GM12865 (cell line): ENCODE measurements around the gene GPR157.

Experiments used
- DNase-seq: peaks from one replicate; pipeline ENCODE4 v3.0.0; 2010; ENCODE audit warnings: low read depth
- H3K4me3 ChIP-seq: 2 replicates; pipeline ENCODE4 v1.5.1; 2011; ENCODE audit warnings: mild to moderate bottlenecking, low read depth, low read length, control low read depth
- CTCF ChIP-seq: IDR thresholded peaks from 2 replicates; pipeline ENCODE4 v1.5.1; 2011; ENCODE audit warnings: low read length, control low read depth, low read depth, inconsistent platforms; ENCODE audit not compliant: insufficient read depth; ENCODE audit errors: missing control alignments

Gene GPR157

GRCh38 chr1:9062021-9062471 lies 66.9 kb downstream of the GPR157 start:
- TF ChIP-seq CTCF: no peak
- H3K4me3 ChIP-seq: no peak overlapping the region
- no peak for DNase-seq

GRCh38 chr1:9061252-9061960 lies 67.5 kb downstream of the GPR157 start:
- no peak for TF ChIP-seq CTCF
- no peak overlapping the region for H3K4me3 ChIP-seq
- no peak for DNase-seq

DNA sequence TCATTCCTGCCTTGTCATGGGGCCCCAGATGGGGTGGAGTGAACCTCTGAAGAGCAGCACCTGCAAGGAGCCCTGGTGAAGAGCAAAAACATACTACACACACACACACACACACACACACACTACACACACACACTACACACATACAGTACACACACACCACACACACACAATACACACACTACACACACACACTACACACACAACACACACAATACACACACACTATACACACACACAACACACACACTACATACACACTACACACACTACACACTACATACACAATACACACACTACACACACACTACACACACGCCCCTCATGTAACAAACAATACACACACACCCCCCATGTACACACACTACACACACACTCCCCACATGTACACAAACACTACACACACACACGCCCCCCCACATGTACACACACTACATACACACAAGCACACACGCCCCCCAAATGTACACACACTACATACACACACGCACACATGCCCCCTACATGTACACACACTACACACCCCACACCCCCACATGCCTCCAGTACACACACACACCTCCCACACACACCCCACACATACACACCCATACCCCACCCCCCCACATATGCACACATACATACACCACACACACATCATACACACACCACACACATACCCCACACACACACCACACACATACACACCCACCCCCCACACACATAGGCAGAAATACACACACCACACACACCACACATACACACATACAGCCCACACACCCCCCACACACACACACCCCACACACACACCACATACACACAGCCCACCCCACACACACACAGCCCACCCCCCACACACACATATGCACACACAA lies 68.8 kb downstream of the GPR157 start:
- DNase-seq: no peak
- TF ChIP-seq CTCF: no peak
- H3K4me3 ChIP-seq: no peak overlapping the region

- no peak for DNase-seq
- no peak for TF ChIP-seq CTCF
- no peak overlapping the region for H3K4me3 ChIP-seq
These were observed 70.4 kb downstream of the GPR157 start for GRCh38 chr1:9058465-9058864.

DNA sequence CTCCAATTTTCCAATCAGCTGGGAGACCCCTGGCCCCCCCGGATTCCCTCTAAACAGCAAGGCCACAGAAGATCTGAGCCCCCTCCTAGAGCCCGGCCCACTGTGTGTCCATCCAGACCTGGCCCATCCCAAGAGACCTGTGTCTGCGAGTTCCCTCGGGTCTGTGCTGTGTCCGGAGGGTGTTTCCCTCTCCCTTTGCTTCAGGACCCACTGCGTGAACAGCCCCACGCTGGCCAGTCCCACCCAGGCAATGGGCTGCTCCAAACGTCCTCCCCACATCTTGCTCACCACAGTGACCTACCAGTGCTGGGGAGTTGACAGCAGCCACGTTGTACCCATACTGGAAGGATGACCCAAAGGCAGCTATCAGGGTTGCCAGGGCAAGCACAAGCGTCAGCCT lies 71.1 kb downstream of the GPR157 start:
- no peak for DNase-seq
- H3K4me3 ChIP-seq: no peak overlapping the region
- TF ChIP-seq CTCF: no peak

GRCh38 chr1:9052272-9053049 lies 76.4 kb downstream of the GPR157 start:
- no peak for TF ChIP-seq CTCF
- H3K4me3 ChIP-seq: no peak overlapping the region
- DNase-seq: no peak
